Measurements from ENCODE around the gene GMPR. TPM values are rescaled to one million over a fixed set of nuclear protein-coding genes. Genes with fewer than 3 reads are reported as not detected.

The GMPR gene
- total and polyA plus RNA-seq, 10 donors: 5.4 to 37.4 (median 13.8) TPM

DNA sequence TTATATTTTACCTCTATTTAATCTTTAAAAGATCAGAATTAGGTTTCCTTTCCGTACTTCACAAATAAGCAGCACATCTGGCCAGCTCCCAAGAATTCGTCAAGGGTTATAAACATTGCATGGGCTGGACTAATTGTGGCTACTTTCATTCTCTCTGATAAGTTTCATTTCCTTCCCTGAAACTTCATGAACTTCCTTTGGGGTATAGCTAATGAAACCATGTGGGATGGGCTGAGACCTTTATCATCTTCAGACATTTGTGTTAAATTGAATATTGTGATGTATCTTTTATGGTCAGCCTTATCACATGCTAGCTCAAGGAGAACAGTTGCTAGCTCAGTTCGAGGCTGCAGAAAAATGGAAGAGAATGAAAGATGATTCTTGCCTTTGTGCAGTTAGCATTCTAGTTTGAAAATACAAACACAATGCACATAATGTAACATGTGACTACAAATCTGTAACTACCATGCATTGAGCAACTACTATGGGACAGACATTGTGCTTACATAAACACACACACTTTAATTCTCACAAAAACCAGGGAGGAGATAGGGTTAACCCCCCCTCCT lies 1.7 kb upstream of the GMPR start:
- Histone ChIP-seq H3K36me3 (no peaks in the 10 kb centered on the region), H3K4me3 (peak overlapping the region in 3 of 8 donors; percentile 9 to 41 (median 17)), H3K27me3 (replicated peaks in 1 of 7) (peaks cover 0 to 21% (median 0%) of the 10 kb centered on the region in 7 donors), H3K27ac (peak overlapping the region in 7 of 8 donors; percentile 11 to 74 (median 61)), H3K4me1 (peaks cover 16 to 56% (median 38%) of the 10 kb centered on the region in 6 donors), H3K9me3 (no peaks in the 10 kb centered on the region)
- TF ChIP-seq POLR2A (IDR thresholded peaks at IDR 0.05): no peak
- TF ChIP-seq POLR2AphosphoS5 (IDR thresholded peaks at IDR 0.05): no peak
- TF ChIP-seq, protein P1, sequence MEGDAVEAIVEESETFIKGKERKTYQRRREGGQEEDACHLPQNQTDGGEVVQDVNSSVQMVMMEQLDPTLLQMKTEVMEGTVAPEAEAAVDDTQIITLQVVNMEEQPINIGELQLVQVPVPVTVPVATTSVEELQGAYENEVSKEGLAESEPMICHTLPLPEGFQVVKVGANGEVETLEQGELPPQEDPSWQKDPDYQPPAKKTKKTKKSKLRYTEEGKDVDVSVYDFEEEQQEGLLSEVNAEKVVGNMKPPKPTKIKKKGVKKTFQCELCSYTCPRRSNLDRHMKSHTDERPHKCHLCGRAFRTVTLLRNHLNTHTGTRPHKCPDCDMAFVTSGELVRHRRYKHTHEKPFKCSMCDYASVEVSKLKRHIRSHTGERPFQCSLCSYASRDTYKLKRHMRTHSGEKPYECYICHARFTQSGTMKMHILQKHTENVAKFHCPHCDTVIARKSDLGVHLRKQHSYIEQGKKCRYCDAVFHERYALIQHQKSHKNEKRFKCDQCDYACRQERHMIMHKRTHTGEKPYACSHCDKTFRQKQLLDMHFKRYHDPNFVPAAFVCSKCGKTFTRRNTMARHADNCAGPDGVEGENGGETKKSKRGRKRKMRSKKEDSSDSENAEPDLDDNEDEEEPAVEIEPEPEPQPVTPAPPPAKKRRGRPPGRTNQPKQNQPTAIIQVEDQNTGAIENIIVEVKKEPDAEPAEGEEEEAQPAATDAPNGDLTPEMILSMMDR (IDR thresholded peaks at IDR 0.05 in 8 of 11, conservative IDR thresholded peaks at IDR 0.05 in 3 of 11): no peak
- 1 to 4% (median 3%) methylated on average over 3 of the region's 3 CpGs for WGBS, 5 donors
- DNase-seq: peak; percentile 21
- intact Hi-C loops (cut with DNase I; ENCODE audit: low total_unique reads): no loop called here

DNA sequence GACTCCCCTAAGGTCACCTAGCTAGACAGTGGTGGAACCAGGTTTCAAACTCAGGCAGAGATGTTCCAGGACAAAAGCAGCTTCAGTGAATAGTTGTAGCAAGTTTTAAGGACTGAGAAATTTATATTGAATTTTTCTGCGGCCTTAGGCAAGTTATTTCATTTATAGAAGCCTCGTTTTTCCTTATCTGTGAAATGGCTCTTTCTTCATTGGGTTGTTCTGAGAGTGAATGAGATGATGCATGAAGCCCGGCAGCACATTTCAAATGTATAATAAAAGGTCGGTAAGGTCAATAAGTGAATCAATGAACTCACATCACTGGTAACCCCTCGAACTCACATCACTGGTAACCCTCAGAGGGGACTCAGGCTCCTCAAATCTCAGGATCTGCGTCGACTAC lies 1.1 kb upstream of the GMPR start:
- Histone ChIP-seq H3K27me3 (replicated peaks in 1 of 7) (peaks cover 0 to 21% (median 0%) of the 10 kb centered on the region in 7 donors), H3K4me3 (peak overlapping the region in 1 of 8 donors; percentile 85), H3K4me1 (peaks cover 16 to 56% (median 38%) of the 10 kb centered on the region in 6 donors), H3K9me3 (no peaks in the 10 kb centered on the region), H3K27ac (peak overlapping the region in 7 of 8 donors; percentile 11 to 78 (median 67)), H3K36me3 (no peaks in the 10 kb centered on the region)
- WGBS, 5 donors: 90 to 93% (median 91%) methylated on average over 7 of the region's 7 CpGs
- no peak for TF ChIP-seq POLR2AphosphoS5 (IDR thresholded peaks at IDR 0.05)
- TF ChIP-seq, protein P1 (IDR thresholded peaks at IDR 0.05 in 8 of 11, conservative IDR thresholded peaks at IDR 0.05 in 3 of 11): no peak
- no peak for TF ChIP-seq POLR2A (IDR thresholded peaks at IDR 0.05)
- intact Hi-C loops (cut with DNase I; ENCODE audit: low total_unique reads): no loop called here
- DNase-seq: peak; percentile 37

DNA sequence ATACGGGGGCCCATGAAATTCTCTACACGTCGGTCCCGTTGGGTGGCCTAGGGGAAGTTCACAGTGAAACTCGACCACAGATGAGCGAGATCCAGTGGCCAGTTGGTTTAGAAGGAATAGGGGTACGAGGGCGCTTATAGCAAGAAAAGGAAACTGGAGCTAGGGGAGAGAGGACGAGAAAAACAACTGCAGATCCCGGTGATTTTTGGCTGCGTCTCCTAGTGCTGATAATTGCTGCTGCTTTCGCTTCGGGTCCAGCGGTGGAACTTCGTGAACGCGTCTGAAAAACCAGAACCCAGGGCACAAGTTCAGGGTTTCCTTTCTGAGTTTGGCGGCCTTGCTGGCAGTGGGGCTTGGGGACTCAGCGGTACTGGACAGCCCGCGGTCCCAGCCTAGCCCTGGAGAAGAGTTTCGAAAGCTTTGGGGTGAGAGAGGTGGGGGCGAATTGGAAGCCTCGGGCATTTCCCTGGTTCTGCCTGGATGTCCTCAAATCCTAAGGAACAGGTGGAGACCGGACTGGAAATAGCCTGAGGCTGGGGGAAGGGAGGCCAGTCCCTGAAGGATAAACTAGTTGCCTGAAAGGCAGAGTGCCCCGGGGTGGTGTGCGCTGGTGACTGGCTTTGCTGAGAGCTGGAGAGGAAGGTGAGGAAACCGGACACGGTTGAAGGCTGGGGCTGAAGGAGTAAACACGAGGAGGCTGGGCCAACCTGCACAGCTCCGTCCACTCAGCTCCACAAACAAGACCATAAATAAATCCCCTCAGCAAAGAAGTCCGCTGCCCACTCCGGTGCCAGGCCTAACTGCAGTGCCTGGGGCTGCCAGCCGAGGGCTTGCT lies 793 bp downstream of the GMPR start:
- 5 to 12% (median 7%) methylated on average over 34 of the region's 34 CpGs for WGBS, 5 donors
- intact Hi-C loops (cut with DNase I; ENCODE audit: low total_unique reads): no loop called here
- Histone ChIP-seq H3K4me3 (peak overlapping the region; percentile 35 to 85 (median 60)), H3K27me3 (replicated peaks in 1 of 7) (peaks cover 0 to 21% (median 0%) of the 10 kb centered on the region in 7 donors), H3K9me3 (no peaks in the 10 kb centered on the region), H3K4me1 (peaks cover 16 to 56% (median 38%) of the 10 kb centered on the region in 6 donors), H3K27ac (peak overlapping the region; percentile 26 to 81 (median 68)), H3K36me3 (no peaks in the 10 kb centered on the region)
- peak; percentile 85 for DNase-seq
- TF ChIP-seq, protein P1 (IDR thresholded peaks at IDR 0.05 in 8 of 11, conservative IDR thresholded peaks at IDR 0.05 in 3 of 11): peak in 9 of 11 experiments; percentile 27 to 70 (median 45)
- TF ChIP-seq POLR2A (IDR thresholded peaks at IDR 0.05) (peak in 1 of 3 donors; percentile 7), POLR2AphosphoS5 (IDR thresholded peaks at IDR 0.05) (peak; percentile 48 to 85 (median 71))

DNA sequence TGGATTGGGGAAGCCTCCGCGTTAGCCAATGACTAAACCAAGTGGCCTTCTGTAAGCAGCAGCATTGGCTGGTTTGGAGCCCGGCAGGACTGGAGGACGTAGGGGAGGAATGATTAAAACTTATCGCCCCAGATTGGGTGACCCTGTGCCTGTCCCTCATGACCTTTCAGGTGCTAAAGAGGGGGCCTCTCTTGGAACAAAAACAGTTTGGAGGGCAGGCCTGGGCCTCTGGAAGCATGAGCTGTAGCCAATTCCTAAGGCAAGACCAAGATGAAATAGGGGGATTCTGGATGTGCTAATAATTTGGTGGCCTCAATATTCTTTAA lies 1.4 kb downstream of the GMPR start:
- H3K4me3 ChIP-seq: peak overlapping the region; percentile 35 to 85 (median 60)
- no peaks in the 10 kb centered on the region for H3K9me3 ChIP-seq
- H3K27me3 ChIP-seq (replicated peaks in 1 of 7): peaks cover 0 to 21% (median 0%) of the 10 kb centered on the region in 7 donors
- no peaks in the 10 kb centered on the region for H3K36me3 ChIP-seq
- no peak for TF ChIP-seq POLR2A (IDR thresholded peaks at IDR 0.05)
- TF ChIP-seq, protein P1 (IDR thresholded peaks at IDR 0.05 in 8 of 11, conservative IDR thresholded peaks at IDR 0.05 in 3 of 11): peak in 1 of 11 experiments; percentile 7
- 15 to 44% (median 32%) methylated on average over 5 of the region's 5 CpGs for WGBS, 5 donors
- DNase-seq: no peak
- intact Hi-C loops (cut with DNase I; ENCODE audit: low total_unique reads): no loop called here
- H3K4me1 ChIP-seq: peaks cover 16 to 56% (median 38%) of the 10 kb centered on the region in 6 donors
- H3K27ac ChIP-seq: peak overlapping the region in 7 of 8 donors; percentile 26 to 81 (median 74)
